Natural killer cell (primary cell): ENCODE data around the gene UBR4. TPM values are rescaled to one million over a fixed set of nuclear protein-coding genes. Genes with fewer than 3 reads are reported as not detected.
A peak's percentile ranks its signal among the peaks of the same experiment; 100 is the strongest.

ENCODE experiments used
- ATAC-seq, 3 donors: fragments of 150-1000 bp in 2 of 3; fragments of 200-7000 bp in 1 of 3; cut with Tn5 transposase; 1 replicate in 1 of 3; 2 replicates in 2 of 3; pipeline ENCODE4 v1.10.0; 2021; ENCODE audit warnings: mild to moderate bottlenecking in 2 of 3, moderate library complexity in 2 of 3
- DNase-seq, 2 donors: peaks; one replicate each; pipeline versions ENCODE4 v3.0.0 to v3.0.0-alpha.2; 2013 to 2021; ENCODE audit warnings: mixed read lengths in 1 of 2
- H3K27ac ChIP-seq: one replicate; pipeline ENCODE4 v1.5.1; 2013; ENCODE audit warnings: mild to moderate bottlenecking, low read length
- H3K27me3 ChIP-seq: one replicate; pipeline ENCODE4 v1.6.1; 2013; ENCODE audit warnings: low read length; ENCODE audit not compliant: control insufficient read depth, insufficient read depth
- H3K36me3 ChIP-seq: one replicate; pipeline ENCODE4 v1.6.1; 2013; ENCODE audit warnings: low read length; ENCODE audit not compliant: control insufficient read depth, insufficient read depth
- H3K4me1 ChIP-seq: one replicate; pipeline ENCODE4 v1.6.1; 2013; ENCODE audit warnings: low read length; ENCODE audit not compliant: control insufficient read depth, insufficient read depth
- H3K4me3 ChIP-seq: one replicate; pipeline ENCODE4 v1.5.1; 2013; ENCODE audit warnings: low read length
- H3K9me3 ChIP-seq: one replicate; pipeline ENCODE4 v1.6.1; 2013; ENCODE audit warnings: low read length; ENCODE audit not compliant: control insufficient read depth, insufficient read depth
- H3K27ac Mint-ChIP-seq, 2 donors: one replicate each; pipeline ENCODE4 v1.8.0; 2022; ENCODE audit warnings: mild to moderate bottlenecking in 2 of 2, mixed read lengths in 2 of 2, moderate library complexity in 1 of 2
- H3K27me3 Mint-ChIP-seq, 2 donors: one replicate each; pipeline ENCODE4 v1.8.0; 2022; ENCODE audit warnings: low read depth in 2 of 2, mixed read lengths in 2 of 2
- H3K36me3 Mint-ChIP-seq: one replicate; pipeline ENCODE4 v1.8.0; 2022; ENCODE audit warnings: mixed read lengths
- H3K4me1 Mint-ChIP-seq, 2 donors: one replicate each; pipeline ENCODE4 v1.8.0; 2022; ENCODE audit warnings: mixed read lengths in 2 of 2
- H3K4me3 Mint-ChIP-seq: one replicate; pipeline ENCODE4 v1.8.0; 2022; ENCODE audit warnings: mild to moderate bottlenecking, moderate library complexity, mixed read lengths
- H3K9me3 Mint-ChIP-seq, 2 donors: one replicate each; pipeline ENCODE4 v1.8.0; 2022; ENCODE audit warnings: mixed read lengths in 2 of 2
- WGBS: methylation state at CpG from one replicate; pipeline ENCODE4 v1.1.7; 2013; ENCODE audit warnings: missing lambda C conversion rate; ENCODE audit not compliant: insufficient coverage; 5-methylcytosine and 5-hydroxymethylcytosine counted together
- intact Hi-C: fragments of 100-400 bp; cut with micrococcal nuclease; formaldehyde crosslinking; loops from one replicate; pipeline ENCODE4 v1.14.2; 2022
- total RNA-seq, 4 donors: library from RNA; stranded (reverse); fragments of 120-200 nt in 1 of 4; gene quantifications; one replicate each; pipeline versions ENCODE4 v1.2.3 to v1.2.4, GENCODE V29; 2013 to 2022
- TF ChIP-seq, protein P1 (sequence below): fragments of 200-600 bp; IDR thresholded peaks from one replicate; pipeline ENCODE4 v1.8.0; 2022; ENCODE audit warnings: antibody characterized with exemption

UBR4 gene
- total RNA-seq, 3 donors from 2014 or later (not counting 1 experiment from before 2014, with no cell fraction given) = 139 to 178 (median 158) TPM

- intact Hi-C loops = no loop called here
- WGBS = 86% methylated on average over 10 of the region's 10 CpGs
- Mint-ChIP-seq H3K36me3 (no peaks in the 10 kb centered on the region), H3K4me3 (no peak overlapping the region), H3K27me3 (peaks cover 16 to 31% of the 10 kb centered on the region in 2 donors), H3K4me1 (peaks cover 7 to 13% of the 10 kb centered on the region in 2 donors), H3K27ac (no peak overlapping the region), H3K9me3 (no peaks in the 10 kb centered on the region)
- Histone ChIP-seq H3K27ac (no peak overlapping the region), H3K4me1 (peaks cover 8% of the 10 kb centered on the region), H3K9me3 (no peaks in the 10 kb centered on the region), H3K4me3 (no peak overlapping the region), H3K27me3 (peaks cover 6% of the 10 kb centered on the region), H3K36me3 (no peaks in the 10 kb centered on the region)
- DNase-seq (no peak), ATAC-seq (no peak)
- TF ChIP-seq, protein P1, sequence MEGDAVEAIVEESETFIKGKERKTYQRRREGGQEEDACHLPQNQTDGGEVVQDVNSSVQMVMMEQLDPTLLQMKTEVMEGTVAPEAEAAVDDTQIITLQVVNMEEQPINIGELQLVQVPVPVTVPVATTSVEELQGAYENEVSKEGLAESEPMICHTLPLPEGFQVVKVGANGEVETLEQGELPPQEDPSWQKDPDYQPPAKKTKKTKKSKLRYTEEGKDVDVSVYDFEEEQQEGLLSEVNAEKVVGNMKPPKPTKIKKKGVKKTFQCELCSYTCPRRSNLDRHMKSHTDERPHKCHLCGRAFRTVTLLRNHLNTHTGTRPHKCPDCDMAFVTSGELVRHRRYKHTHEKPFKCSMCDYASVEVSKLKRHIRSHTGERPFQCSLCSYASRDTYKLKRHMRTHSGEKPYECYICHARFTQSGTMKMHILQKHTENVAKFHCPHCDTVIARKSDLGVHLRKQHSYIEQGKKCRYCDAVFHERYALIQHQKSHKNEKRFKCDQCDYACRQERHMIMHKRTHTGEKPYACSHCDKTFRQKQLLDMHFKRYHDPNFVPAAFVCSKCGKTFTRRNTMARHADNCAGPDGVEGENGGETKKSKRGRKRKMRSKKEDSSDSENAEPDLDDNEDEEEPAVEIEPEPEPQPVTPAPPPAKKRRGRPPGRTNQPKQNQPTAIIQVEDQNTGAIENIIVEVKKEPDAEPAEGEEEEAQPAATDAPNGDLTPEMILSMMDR = no peak
These were observed 162.9 kb downstream of the UBR4 start for GRCh38 chr1:19046972-19047731.

GRCh38 chr1:19045898-19046880 lies 163.9 kb downstream of the UBR4 start:
- WGBS = 77% methylated on average over 17 of the region's 18 CpGs

GRCh38 chr1:19044975-19045831 lies 164.9 kb downstream of the UBR4 start:
- Mint-ChIP-seq H3K4me3 (no peak overlapping the region), H3K27ac (no peak overlapping the region), H3K36me3 (no peaks in the 10 kb centered on the region), H3K9me3 (no peaks in the 10 kb centered on the region), H3K4me1 (peaks cover 7 to 13% of the 10 kb centered on the region in 2 donors), H3K27me3 (peaks cover 26 to 45% of the 10 kb centered on the region in 2 donors)
- TF ChIP-seq, protein P1 = no peak
- H3K27me3 ChIP-seq = peaks cover 6% of the 10 kb centered on the region
- H3K36me3 ChIP-seq = no peaks in the 10 kb centered on the region
- no peak overlapping the region for H3K4me3 ChIP-seq
- ATAC-seq = peak; percentile 64 to 86 (median 65)
- no peaks in the 10 kb centered on the region for H3K9me3 ChIP-seq
- intact Hi-C loops = no loop called here
- WGBS = 63% methylated on average over 20 of the region's 24 CpGs
- H3K4me1 ChIP-seq = peaks cover 8% of the 10 kb centered on the region
- DNase-seq = peak in 1 of 2 donors; percentile 33
- no peak overlapping the region for H3K27ac ChIP-seq

More at GRCh38 chr1:19045898-19046880, 163.9 kb downstream of the UBR4 start:
- Histone ChIP-seq H3K4me3 (no peak overlapping the region), H3K9me3 (no peaks in the 10 kb centered on the region), H3K27me3 (peaks cover 6% of the 10 kb centered on the region), H3K36me3 (no peaks in the 10 kb centered on the region), H3K27ac (no peak overlapping the region), H3K4me1 (peaks cover 8% of the 10 kb centered on the region)
- Mint-ChIP-seq H3K27me3 (peaks cover 21 to 39% of the 10 kb centered on the region in 2 donors), H3K4me3 (no peak overlapping the region), H3K27ac (no peak overlapping the region), H3K4me1 (peaks cover 7 to 13% of the 10 kb centered on the region in 2 donors), H3K36me3 (no peaks in the 10 kb centered on the region), H3K9me3 (no peaks in the 10 kb centered on the region)
- DNase-seq = no peak
- ATAC-seq = no peak
- intact Hi-C loops = no loop called here
- TF ChIP-seq, protein P1 = no peak
